Hematopoietic multipotent progenitor cell treated with erythropoietin and hydrocortisone succinate and interleukin-3 and kit ligand, for 8 days (in vitro differentiated cells): ENCODE measurements around the gene TPCN2.
A peak's percentile ranks its signal among the peaks of the same experiment; 100 is the strongest.
"Not testable (repeated sequence)": the region's sequence is repeated elsewhere in the genome, so short reads cannot be mapped to it uniquely, and the experiment has no call there.

Experiments used
- DNase-seq: peaks from one replicate; pipeline ENCODE4 v3.0.0-alpha.2; 2015

TPCN2 gene

DNA sequence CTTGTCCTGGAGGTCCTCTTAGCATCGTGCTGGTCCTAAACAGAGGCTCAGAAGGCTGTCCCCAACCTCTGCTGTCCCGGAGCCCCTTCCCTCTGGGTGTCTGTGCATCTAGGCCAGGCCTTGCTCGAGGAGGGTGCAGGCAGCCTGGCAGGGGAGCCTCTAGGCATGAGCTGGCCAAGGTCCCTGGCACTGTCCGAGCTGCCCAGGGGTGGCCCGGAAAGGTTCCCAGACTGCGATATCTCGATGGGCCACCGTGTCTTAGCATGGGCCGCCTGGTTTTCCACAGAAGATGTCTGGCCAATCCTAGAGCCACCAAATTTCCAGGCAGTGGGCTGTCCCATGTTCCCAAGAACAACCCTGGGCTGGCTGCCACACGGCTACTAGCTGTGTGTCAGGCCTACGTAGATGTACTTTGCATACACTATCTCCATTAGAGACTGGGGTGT, 82.4 kb downstream of the TPCN2 start:
- DNase-seq = no peak

DNA sequence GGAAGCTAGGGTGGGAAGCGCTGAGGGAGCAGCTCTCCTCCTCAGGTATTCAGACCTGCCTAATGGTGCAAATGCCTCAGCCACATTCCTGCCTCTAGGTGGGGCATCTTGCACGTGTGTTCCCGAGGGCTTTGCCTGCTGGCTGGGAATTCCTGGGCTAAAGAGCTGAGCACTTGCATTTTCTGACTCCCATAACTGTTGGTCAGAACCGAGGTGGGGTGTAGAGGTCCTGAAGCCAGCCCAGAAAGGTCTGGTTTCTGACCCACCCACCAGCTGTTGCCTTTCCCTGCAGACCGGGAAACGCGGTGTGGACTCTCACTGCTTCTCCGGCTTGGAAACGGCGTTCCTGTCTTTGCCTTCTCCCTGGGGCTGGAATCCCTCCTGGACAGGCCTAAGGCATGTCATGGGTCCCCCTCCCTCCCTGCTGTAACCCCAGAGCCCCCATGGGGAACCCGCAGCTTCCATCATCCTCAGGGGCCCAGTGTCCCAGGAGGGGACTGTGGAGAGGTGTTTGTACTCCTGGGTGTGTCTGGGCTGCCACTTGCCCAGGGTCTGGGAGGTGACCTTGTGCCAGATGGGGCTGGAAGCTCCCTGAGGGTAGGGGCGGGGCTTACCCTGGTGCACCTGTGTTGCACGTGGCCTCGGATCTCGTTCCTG, 83.0 kb downstream of the TPCN2 start:
- peak; percentile 28 for DNase-seq

DNA sequence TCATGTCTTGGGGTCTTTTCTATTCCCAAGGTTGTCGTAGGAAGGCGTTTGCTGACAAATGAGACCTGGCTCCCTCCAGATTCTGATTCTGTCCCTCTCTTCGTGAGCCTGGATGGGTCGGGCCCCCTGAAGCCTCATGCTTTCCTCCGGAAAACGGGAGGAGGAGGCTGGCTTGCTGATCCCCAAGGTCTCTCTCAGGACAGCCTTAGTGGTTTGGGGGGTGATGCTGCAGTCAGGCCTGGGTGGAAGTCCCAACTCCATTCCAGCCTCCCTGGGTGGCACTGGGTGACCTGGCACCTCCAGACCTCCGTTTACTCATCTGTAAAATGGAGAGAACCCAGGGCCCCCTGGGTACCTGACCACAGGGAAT, 83.6 kb downstream of the TPCN2 start:
- no peak for DNase-seq

DNA sequence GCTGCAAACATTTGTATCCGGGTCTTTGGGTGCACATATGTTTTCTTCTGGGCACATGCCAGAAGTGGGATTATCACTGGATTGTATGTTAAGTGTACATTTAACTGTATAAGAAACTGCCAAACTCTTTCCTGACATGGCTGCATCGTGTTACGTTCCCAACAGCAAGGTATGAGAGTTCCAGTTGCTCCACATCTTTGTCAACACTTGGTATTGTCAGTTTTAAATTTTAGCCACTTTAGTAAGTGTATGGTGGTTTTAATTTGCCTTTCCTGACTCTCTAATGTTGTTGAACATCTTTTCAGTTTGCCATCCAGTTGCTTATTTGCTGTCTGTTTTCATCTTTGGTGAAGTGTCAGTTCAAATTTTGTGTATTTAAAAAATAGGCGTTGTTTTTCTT, 84.5 kb downstream of the TPCN2 start:
- no peak for DNase-seq

DNA sequence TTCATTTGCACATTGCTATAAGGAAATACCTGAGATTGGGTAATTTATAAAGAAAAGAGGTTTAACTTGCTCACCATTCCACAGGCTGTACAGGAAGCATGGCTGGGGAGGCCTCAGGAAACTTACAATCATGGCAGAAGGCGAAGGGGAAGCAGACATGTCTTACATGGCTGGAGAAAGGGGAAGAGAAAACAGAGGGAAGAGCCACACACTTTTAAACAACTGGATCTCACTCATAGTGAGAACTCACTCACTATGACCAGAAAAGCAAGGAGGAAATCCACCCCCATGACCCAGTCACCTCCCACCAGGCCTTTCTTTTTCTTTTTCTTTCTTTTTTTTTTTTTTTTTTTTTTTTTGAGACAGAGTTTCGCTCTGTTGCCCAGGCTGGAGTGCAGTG, 85.5 kb downstream of the TPCN2 start:
- not testable (repeated sequence) for DNase-seq

DNA sequence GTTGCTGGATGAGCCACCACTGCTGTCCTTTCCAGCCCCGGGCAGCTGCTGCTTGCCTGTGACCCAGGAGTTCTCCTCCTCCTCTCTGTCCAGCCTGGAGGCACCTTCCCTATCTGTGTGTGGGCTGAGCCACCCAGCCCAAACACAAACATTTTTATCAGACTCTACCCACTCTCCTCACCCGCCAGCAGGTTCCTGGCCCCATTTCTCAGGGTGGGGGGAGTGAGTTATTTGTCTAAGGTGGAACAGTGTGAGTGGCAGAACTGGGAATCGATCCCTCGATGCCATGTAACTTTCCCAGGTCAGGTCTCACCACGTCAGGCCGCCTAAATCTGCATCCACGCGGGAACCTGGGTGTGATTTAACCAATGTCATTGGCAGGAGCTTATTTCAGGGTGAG, 86.2 kb downstream of the TPCN2 start:
- no peak for DNase-seq

DNA sequence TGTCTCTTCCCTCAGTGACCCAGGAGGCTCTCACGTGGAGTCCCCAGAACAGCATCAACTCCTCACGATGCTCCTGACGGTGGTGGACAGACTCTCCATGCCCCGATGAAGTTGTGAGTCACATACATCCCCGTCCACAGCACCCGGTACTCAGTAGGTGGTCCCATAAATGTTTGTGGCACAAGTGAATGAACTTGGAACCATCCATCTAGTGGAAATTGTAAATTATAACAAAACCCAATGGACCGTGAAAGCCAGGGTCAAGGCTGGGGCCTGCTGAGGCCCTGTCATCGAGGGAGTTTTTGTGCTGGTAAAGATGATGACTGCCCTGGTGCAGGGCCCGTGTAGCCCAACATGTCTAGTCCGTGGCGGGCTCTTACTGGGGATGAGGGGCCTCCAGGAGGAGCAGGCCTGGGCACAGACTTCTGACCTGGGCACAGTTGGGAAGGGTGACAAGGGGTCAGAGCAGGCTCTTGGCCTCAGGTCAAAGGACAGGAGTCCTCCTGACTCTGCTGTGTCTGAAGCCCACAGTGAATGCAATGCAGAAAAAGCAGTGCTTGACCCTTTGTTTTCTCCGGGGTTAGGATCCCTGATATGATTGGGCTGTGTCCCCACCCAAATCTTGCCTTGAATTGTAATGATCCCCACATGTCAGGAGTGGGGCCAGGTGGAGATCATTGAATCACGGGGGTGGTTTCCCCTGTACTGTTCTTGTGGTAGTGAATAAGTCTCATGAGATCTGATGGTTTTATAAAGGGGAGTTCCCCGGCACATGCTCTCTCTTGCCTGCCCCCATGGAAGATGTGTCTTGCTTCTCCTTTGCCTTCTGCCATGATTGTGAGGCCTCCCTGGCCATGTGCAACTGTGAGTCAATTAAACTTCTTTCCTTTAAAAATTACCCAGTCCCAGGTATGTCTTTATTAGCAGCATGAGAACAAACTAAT, 87.0 kb downstream of the TPCN2 start:
- no peak for DNase-seq

DNA sequence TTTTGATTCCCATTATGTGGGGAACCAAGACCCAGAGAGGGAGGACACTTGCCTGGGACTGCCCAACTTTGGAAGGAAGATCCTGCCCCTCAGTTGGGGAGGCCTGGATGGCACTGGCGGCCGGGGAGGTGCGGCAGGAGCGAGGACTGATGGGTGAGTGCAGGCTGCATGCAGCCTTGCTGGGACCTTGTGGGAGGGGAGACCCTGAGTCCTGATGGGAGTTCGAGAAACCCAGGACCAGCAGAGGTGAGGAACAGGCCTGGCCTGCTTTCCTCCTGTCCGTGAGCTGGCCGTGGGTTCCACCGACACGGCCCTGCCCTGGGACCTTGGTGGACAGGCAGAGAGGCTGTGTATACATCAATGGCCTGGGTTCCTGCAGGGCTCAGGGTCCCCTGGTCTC, 87.7 kb downstream of the TPCN2 start:
- no peak for DNase-seq

DNA sequence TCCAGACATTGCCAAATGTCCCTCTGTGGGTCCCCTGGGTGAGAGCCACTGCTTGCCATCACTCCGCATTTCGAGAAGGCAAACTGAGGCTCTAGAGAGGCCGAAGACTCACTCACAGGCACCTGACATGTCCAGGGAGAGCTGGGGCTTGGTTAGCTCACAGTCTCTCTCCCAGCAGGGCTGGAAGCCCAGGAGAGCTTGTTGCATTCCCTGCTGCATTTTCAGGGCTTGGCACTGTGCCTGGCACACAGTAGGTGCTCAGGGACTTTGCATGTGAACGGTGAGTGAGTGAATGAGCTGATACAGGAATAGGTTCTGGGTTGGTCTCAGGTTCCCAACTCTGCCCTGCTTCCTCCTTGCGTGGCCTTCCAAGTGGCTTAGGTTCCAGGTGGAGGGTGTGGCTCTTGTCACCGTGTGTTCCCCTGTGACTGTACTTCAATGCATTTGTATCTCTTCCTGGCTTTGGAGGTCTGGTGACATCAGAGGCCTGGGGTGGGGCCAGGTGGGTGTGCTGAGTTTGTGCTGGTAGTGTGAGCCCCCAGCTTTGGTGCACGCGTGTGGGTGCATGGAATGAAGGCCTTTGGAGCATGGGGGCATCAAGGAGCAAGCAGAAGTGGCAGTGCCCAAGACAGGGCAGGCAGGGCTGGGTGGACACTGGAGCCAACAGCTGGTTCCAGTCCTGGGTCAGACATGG, 88.6 kb downstream of the TPCN2 start:
- no peak for DNase-seq

DNA sequence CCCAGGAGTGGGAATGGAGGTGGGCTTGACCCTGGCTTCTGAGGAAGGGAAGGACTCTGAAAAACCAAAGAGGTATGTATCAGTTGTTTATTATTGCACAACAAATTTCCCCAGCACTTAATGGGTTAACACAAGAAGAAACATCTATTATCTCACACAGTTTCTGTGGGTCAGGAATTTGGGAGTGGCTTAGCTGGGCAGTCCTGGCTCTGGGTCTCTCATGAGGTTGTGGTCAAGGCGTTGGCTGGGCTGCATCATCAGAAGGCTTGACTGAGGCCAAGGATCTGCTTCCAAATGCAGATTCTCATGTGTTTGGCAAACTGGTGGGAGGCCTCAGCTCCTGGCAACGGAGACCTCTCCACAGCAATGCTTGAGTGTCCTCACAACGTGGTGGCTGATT, 89.5 kb downstream of the TPCN2 start:
- peak; percentile 31 for DNase-seq

DNA sequence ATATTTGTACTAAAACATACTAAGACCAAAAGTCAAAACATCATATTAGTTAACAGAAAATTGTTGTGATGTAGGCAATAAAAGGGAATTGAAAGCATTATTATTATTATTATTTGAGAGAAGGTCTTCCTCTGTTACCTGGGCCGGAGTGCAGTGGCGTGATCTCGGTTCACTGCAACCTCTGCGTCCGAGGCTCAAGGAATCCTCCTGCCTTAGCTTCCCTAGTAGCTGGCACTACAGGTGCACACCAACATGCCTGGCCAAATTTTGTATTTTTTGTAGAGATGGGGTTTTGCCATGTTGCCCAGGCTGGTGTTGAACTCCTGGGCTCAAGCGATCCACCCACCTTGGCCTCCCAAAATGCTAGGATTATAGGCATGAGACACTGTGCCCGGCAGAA, 91.4 kb downstream of the TPCN2 start:
- not testable (repeated sequence) for DNase-seq

DNA sequence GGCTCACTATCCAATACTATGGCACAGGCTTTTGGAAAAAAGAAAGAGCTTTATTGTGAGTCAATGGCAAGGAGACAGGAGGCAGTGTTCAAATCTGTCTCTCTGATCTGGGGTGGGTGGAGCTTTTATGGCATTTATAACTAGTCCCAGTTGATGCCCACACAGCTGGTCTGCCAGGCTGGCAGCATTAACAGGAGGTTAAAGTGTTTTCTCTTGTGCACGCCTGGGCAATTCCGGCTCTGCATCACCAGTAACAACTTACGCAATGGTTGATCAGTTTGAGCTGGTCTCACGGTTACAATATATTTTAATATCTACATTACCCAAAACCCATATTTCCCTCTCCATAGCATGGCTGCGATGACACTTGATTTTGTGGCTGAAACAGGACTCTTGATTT, 91.9 kb downstream of the TPCN2 start:
- DNase-seq = no peak

DNA sequence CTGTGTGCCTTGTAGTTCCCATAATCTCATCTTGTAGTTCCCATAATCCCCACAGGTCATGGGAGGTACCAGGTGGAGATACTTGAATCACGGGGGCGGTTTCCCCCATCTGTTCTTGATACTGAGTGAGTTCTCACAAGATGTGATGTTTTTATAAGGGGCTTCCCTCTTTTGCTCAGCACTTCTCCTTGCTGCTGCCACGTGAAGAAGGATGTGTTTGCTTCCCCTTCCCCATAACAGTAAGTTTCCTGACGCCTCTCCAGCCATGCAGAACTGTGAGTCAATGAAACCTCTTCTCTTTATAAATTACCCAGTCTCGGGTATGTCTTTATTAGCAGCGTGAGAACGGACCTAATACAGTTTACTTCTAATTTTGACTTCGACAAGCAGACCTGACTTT, 93.0 kb downstream of the TPCN2 start:
- DNase-seq = no peak

DNA sequence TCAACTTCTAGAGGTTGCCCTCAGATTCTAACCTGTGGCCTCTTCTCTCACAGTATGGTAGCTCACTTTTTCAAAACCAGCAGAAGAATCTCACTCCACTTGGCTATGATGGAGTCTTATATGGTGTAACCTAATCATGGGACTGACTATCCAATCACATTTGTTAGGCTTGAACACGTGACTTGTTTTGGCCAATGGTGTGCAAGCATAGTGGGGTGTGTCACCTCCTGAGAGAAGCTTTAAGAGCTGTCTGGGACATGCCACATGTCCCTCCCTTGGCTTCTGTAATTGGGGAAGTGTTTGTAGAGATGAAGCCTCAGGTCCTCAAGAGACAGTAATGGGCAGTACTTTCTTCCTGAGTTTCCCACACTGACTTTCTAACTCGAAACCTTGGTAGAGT, 94.2 kb downstream of the TPCN2 start:
- peak; percentile 14 for DNase-seq

DNA sequence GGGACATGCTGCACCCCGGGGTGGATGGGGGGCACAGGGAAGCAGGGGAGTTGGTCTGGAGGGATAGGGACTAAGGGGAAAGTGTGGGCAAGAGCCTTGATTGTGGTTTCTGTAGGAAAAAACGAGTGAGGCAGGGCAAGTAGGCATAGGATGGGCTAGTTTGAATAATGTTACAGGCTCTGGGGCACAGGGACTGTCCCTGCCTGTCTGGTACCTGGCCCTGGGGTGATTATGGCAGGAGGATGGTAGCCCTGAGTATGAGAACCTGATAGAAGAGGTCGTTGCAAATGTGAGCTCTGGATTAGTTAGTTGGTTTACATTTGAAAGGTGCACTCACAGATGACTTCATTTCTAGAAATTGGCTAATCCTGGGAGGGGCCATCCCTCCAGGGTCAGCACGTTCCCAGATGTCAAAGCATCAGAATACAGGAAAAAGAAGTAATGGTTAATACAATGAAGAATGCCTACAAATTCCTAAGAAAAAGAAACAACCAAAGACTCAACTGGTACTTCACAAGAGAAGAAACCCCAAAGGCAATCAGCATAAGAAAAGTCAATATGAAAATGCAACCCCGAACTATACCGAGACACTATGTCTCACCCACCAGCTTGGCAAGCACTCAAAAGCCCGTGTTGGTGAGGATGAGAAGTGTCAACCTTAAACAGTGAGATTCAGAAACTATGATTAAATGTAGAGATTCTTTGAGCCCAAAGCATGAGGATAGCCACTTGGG, 95.8 kb downstream of the TPCN2 start:
- DNase-seq = no peak

DNA sequence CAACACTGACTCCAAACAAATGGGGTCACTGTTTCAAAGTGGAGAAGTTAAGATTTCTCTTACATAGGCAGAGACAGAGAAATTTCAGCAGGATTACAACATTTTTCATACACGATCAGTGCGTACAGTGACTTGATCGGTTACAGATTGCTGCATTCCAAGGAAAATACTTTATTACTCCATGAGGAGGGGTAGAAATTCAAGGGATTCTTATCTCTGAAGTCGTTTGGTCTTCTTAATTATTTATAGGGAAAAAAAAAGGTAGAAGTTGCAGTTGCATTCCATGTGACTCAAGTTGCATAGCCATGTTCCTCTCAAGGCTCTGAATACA, 96.3 kb downstream of the TPCN2 start:
- no peak for DNase-seq

DNA sequence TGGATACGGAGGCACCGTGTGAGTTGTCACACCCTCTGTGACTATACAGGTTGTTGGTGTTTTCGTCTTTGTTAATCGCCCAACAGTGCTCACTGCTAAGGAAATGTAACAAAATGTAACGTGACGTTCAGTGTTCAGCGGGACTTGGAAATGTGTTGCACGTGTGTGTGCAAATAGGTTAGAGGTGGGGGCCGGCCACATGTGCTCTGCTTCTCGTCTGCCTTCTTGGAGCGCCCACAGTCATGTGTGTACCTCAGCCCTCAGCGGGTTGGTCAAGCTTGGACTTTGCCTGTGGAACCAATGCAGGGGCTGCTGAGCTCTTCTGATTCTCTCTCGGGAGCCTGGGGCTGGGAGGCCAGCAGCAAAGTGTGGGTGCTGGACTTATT, 99.6 kb downstream of the TPCN2 start:
- DNase-seq = no peak

DNA sequence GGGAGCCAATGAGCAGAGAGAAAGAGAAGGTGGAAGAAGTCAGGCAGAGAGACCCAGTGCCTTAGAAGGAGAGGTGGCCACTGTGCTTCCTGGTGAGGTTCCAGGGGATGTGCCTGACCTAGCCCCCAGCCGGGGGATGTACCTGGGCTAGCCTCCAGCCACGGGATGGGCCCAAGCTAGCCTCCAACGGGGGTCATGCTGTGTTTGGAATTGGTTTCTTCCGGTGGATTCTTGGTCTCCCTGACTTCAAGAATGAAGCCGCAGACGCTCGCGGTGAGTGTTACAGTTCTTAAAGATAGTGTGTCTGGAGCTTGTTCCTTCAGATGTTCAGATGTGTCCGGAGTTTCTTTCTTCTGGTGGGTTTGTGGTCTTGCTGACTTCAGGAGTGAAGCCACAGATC, 100.1 kb downstream of the TPCN2 start:
- DNase-seq = no peak

DNA sequence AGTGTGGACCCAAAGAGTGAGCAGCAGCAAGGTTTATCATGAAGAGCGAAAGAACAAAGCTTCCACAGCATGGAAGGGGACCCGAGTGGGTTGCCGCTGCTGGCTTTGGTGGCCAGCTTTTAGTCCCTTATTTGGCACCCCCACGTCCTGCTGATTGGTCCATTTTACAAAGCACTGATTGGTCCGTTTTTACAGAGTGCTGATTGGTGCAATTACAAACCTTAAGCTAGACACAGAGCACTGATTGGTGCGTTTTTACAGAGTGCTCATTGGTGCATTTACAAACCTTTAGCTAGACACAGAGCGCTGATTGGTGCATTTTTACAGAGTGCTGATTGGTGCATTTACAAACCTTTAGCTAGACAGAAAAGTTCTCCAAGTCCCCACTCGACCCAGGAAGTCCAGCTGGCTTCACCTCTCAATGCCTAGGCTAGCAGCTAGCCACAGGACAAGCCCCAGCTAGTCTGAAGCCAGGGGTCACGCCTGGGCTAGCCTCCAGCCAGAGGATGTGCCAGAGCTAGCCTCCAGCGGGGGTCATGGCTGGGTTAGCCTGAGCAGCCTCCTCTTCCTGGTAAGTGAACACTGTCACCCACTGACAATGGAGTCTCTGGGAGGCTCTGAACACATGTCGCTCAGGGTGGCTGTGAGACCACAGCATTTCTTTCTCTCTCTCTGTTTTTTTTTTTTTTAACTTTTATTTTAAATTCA, 100.8 kb downstream of the TPCN2 start:
- not testable (repeated sequence) for DNase-seq

DNA sequence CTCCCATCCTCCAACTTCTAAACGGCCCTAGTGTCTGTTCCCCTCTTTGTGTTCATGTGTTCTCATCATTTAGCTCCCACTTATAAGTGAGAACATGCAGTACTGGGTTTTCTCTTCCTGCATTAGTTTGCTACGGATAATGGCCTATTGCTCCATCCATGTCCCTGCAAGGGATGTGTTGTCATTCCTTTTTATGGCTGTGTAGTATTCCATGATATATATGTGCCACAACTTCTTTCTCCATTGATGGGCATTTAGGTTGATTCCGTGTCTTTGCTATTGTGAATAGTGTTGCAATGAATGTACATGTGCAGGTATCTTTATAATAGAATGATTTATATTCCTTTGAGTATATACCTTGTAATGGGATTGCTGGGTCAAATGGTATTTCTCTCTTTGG, 101.4 kb downstream of the TPCN2 start:
- DNase-seq = no peak

DNA sequence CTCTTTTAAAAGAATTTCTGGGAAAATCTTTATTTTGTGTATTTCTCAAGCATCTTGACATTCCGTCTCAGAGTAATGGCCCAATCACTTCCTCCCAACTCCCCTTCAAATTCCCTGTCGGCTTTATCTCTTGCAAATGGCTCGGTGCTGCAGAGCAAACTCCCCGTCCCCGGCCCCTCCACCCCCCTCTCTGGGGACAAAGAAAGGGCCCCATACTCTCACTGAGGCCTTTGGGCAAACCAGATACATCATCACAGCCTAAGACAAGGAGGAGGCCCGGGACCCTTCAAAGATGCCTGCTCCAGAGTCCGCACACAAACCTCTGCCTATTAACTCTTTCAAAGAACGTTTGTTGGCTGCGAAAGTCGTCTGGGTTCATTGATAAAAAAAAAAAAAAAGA, 103.1 kb downstream of the TPCN2 start:
- no peak for DNase-seq

DNA sequence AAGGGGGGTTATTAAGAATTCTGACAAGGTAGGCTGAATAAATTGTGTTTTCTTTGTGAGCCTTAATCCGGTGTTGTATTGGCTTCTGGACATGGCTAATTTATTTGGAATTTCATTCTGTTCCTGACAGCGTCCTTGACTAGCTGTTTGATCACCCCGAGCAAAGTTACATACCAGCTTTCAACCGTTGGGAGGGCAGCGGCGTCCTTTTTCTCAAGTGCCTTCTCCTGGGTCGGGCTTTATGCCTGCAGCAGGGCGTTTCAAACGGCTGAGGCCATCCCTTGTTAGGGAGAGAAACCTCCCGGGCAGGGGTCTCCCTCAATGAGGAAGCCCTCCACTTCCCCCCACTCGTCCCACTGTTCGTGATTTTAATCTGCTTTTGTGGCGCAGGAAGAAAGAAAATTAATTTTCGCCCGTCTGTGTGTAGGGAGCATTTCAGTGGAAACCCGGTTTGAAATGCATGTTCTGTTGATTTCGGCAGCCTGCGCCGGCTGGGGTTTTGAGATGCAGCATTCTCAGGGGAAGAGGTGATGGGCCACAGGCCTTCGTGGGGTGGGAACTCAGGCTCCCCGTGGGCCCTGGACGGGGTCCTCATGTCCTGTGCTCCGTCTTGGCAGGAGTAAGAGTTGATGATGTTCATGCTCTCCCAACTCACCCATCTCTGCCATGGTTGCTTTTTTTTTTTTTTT, 104.1 kb downstream of the TPCN2 start:
- DNase-seq = no peak
